ENCODE measurements around the gene TNNT3. TPM values are rescaled to one million over a fixed set of nuclear protein-coding genes. Genes with fewer than 3 reads are reported as not detected.
A peak's percentile ranks its signal among the peaks of the same experiment; 100 is the strongest.

The TNNT3 gene
- total RNA-seq, 1 donor from 2014 or later = not detected

GRCh38 chr11:1877211-1878136, 42.0 kb upstream of the TNNT3 start:
- DNase-seq (ENCODE audit: low read depth) = peak; percentile 23
- Histone ChIP-seq H3K27me3 (ENCODE audit: control insufficient read depth, insufficient read depth, low read length) (no peaks in the 10 kb centered on the region), H3K36me3 (ENCODE audit: control insufficient read depth, insufficient read depth, low read length) (no peaks in the 10 kb centered on the region), H3K4me3 (ENCODE audit: low read depth, low read length) (no peak overlapping the region)
- TF ChIP-seq, protein P1, sequence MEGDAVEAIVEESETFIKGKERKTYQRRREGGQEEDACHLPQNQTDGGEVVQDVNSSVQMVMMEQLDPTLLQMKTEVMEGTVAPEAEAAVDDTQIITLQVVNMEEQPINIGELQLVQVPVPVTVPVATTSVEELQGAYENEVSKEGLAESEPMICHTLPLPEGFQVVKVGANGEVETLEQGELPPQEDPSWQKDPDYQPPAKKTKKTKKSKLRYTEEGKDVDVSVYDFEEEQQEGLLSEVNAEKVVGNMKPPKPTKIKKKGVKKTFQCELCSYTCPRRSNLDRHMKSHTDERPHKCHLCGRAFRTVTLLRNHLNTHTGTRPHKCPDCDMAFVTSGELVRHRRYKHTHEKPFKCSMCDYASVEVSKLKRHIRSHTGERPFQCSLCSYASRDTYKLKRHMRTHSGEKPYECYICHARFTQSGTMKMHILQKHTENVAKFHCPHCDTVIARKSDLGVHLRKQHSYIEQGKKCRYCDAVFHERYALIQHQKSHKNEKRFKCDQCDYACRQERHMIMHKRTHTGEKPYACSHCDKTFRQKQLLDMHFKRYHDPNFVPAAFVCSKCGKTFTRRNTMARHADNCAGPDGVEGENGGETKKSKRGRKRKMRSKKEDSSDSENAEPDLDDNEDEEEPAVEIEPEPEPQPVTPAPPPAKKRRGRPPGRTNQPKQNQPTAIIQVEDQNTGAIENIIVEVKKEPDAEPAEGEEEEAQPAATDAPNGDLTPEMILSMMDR (IDR thresholded peaks at IDR 0.05; ENCODE audit: insufficient read depth, low read length, severe bottlenecking) = no peak
- FAIRE-seq = no peak

- DNase-seq (ENCODE audit: low read depth) (no peak), FAIRE-seq (no peak)
- TF ChIP-seq, protein P1 (IDR thresholded peaks at IDR 0.05; ENCODE audit: insufficient read depth, low read length, severe bottlenecking) = no peak
- no peaks in the 10 kb centered on the region for H3K36me3 ChIP-seq (ENCODE audit: control insufficient read depth, insufficient read depth, low read length)
- no peaks in the 10 kb centered on the region for H3K27me3 ChIP-seq (ENCODE audit: control insufficient read depth, insufficient read depth, low read length)
- H3K4me3 ChIP-seq (ENCODE audit: low read depth, low read length) = no peak overlapping the region
Observed at GRCh38 chr11:1878137-1879031, 41.1 kb upstream of the TNNT3 start.

DNA sequence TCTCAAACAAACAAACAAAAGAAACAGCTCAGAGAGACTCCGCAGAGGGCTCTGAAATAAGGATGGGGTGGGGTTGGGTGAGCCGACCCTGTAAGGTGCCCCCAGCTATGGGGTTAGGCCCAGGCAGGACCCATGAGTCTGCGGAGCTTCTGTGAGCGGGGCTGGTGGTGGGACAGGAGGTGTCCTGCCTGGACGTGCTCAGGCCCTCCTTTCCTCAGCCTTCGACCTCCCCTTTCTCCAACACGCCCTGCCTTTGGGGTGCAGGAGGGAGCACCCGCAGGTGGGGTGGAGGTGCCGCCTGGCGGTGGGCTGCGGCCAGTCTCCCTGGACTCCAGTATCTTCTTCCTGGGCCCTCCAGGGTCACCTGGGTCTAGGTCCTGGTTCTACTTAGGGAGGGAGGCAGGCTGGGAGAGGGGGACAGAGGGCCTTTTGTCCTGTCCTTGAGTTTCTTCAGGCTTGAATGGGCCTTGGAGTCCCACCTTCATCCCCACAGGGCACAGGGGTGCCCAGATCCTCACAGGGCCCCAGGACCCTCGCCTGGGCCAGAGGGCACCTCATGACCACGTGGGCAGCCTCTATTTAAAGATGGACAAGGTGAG, 40.1 kb upstream of the TNNT3 start:
- TF ChIP-seq, protein P1 (IDR thresholded peaks at IDR 0.05; ENCODE audit: insufficient read depth, low read length, severe bottlenecking) = no peak
- FAIRE-seq (no peak), DNase-seq (ENCODE audit: low read depth) (no peak)
- H3K4me3 ChIP-seq (ENCODE audit: low read depth, low read length) = no peak overlapping the region
- H3K27me3 ChIP-seq (ENCODE audit: control insufficient read depth, insufficient read depth, low read length) = no peaks in the 10 kb centered on the region
- no peaks in the 10 kb centered on the region for H3K36me3 ChIP-seq (ENCODE audit: control insufficient read depth, insufficient read depth, low read length)

DNA sequence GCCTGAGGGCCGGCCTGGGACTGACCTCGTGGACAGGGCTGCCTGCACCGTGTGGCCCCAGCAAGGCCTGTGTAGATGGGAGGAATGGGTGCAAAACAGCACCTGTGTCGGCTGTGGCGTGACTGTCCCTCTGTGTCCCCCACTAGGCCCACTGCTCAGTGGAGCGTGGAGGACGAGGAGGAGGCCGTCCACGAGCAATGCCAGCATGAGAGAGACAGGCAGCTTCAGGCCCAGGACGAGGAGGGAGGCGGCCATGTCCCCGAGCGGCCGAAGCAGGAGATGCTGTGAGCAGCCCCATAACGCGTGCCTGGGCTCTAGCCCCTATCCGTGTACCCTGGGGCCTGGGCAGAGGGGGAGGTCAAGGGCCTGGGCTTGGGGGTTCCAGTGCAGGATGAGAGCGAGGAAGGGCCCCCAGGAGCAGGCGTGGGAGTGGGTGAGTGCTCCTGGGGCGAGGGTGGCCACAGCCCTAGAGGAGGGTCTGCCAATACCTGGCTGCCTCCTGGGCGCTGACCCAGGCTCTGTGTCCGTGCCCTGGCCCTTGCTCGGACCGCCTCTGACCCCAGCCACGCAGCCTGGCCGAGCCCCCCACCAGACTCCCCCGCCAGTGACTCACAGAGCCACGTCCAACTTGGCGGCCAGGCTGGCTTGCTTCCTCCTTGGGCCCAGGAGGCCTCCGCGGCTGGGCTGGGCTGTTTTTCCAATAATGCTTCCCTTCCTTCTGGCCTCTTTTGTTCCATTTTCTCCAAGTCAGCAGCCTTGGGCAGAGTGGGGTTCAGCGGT, 39.4 kb upstream of the TNNT3 start:
- FAIRE-seq (no peak), DNase-seq (ENCODE audit: low read depth) (no peak)
- TF ChIP-seq, protein P1 (IDR thresholded peaks at IDR 0.05; ENCODE audit: insufficient read depth, low read length, severe bottlenecking) = no peak
- Histone ChIP-seq H3K36me3 (ENCODE audit: control insufficient read depth, insufficient read depth, low read length) (no peaks in the 10 kb centered on the region), H3K27me3 (ENCODE audit: control insufficient read depth, insufficient read depth, low read length) (no peaks in the 10 kb centered on the region), H3K4me3 (ENCODE audit: low read depth, low read length) (no peak overlapping the region)

DNA sequence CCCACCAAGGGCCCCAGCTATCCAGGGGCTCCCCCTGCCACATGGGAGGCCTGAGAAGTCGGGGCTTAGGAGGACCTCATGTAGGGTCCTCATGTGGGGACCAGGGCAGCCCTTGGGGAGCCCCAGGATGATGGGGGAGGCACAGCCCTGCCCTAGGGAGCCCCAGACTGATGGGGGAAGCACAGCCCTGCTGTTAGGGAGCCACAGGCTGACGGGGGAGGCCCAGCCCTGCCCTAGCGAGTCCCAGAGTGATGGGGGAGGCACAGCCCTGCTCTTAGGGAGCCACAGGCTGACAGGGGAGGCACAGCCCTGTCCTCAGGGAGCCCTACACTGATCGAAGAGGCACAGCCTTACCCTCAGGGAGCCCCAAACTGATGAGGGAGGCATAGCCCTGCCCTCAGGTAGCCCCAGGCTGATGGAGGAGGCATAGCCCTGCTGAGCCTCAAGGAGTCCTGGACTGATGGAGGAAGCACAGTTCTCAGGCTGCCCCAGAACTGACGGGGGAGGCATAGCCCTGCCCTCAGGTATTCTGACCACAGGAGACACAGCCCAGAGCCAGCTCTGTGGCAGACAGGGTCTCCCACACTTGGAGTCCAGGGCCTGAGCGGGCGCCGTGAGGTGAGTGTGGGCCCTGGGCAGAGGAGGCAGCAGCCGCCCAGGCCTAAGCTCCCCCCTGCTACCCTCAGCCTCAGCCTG, 38.6 kb upstream of the TNNT3 start:
- FAIRE-seq (no peak), DNase-seq (ENCODE audit: low read depth) (no peak)
- no peaks in the 10 kb centered on the region for H3K36me3 ChIP-seq (ENCODE audit: control insufficient read depth, insufficient read depth, low read length)
- no peak overlapping the region for H3K4me3 ChIP-seq (ENCODE audit: low read depth, low read length)
- H3K27me3 ChIP-seq (ENCODE audit: control insufficient read depth, insufficient read depth, low read length) = no peaks in the 10 kb centered on the region
- TF ChIP-seq, protein P1 (IDR thresholded peaks at IDR 0.05; ENCODE audit: insufficient read depth, low read length, severe bottlenecking) = no peak
